Stomach smooth muscle (tissue), 2 donors: ENCODE results near the gene NYAP1.

ENCODE experiments used
- H3K27ac ChIP-seq: one replicate; pipeline ENCODE4 v1.7.0; 2013; ENCODE audit warnings: mild to moderate bottlenecking, low read length, inconsistent platforms
- H3K27me3 ChIP-seq, 2 donors: one replicate each; pipeline ENCODE4 v1.7.0; 2013; ENCODE audit warnings: low read length in 2 of 2; ENCODE audit not compliant: insufficient read depth in 2 of 2, control insufficient read depth in 1 of 2
- H3K36me3 ChIP-seq, 2 donors: one replicate each; pipeline ENCODE4 v1.7.0; 2013; ENCODE audit warnings: low read length in 2 of 2; ENCODE audit not compliant: control insufficient read depth in 2 of 2, insufficient read depth in 2 of 2
- H3K4me1 ChIP-seq: one replicate; pipeline ENCODE4 v1.7.0; 2013; ENCODE audit warnings: low read length; ENCODE audit not compliant: control insufficient read depth, insufficient read depth
- H3K4me3 ChIP-seq, 2 donors: one replicate each; pipeline ENCODE4 v1.7.0; 2013; ENCODE audit warnings: low read length in 2 of 2
- H3K9ac ChIP-seq, 2 donors: one replicate each; pipeline ENCODE4 v1.7.0; 2013; ENCODE audit warnings: low read length in 2 of 2, mild to moderate bottlenecking in 1 of 2
- H3K9me3 ChIP-seq, 2 donors: one replicate each; pipeline ENCODE4 v1.7.0; 2013; ENCODE audit warnings: low read length in 2 of 2; ENCODE audit not compliant: control insufficient read depth in 2 of 2
- donor health status: healthy.
- donor health status: Pancreatic carcinoma.

NYAP1 gene

DNA sequence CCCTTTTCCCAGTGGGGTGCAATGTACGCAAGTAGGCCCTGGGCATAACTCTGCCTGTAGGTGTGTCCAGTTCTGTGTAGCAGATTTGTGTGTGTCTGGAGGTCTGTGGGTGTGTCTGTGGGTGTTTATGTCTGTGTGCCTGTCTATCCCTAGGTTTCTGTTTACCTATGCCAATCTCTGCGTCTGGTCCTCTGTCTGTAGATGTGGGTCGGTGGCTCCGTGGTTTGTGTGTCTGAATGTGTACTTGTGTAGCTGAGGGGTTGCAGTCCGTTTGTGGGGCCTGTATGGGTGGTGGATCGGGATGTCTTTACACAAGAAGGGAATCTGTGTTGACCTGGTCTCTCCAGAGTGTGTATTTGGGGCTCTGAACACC is 932 bp downstream of the NYAP1 start:
- H3K27me3 ChIP-seq: no peaks in the 10 kb centered on the region
- no peak overlapping the region for H3K27ac ChIP-seq
- H3K4me3 ChIP-seq: no peak overlapping the region
- H3K36me3 ChIP-seq: no peaks in the 10 kb centered on the region
- no peak overlapping the region for H3K9ac ChIP-seq
- H3K4me1 ChIP-seq: peaks cover 17% of the 10 kb centered on the region
- no peaks in the 10 kb centered on the region for H3K9me3 ChIP-seq

DNA sequence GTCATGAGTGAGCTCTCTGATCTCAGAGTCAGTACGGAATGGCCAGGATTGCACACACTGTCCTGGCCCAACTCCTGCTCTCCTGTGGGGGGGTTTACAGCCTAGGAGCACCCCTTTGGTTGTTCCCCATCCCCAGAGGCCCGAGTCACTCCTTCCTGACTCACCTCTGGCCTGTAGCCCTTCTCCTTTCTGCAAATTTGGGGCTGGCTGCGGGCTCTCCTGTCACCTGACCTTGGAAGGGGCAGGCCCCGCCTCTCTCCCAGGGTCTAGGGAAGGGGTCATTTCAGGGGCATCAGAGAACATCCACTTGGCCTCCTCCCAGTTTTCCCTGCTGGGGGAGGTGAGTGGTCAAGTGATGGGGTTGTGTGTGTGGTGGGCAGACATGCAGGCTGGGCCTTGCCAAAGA is 1.7 kb downstream of the NYAP1 start:
- Histone ChIP-seq H3K9ac (no peak overlapping the region), H3K4me3 (no peak overlapping the region), H3K4me1 (peaks cover 19% of the 10 kb centered on the region), H3K36me3 (no peaks in the 10 kb centered on the region), H3K27ac (no peak overlapping the region), H3K9me3 (no peaks in the 10 kb centered on the region), H3K27me3 (peaks cover 0 to 2% of the 10 kb centered on the region in 2 donors)

DNA sequence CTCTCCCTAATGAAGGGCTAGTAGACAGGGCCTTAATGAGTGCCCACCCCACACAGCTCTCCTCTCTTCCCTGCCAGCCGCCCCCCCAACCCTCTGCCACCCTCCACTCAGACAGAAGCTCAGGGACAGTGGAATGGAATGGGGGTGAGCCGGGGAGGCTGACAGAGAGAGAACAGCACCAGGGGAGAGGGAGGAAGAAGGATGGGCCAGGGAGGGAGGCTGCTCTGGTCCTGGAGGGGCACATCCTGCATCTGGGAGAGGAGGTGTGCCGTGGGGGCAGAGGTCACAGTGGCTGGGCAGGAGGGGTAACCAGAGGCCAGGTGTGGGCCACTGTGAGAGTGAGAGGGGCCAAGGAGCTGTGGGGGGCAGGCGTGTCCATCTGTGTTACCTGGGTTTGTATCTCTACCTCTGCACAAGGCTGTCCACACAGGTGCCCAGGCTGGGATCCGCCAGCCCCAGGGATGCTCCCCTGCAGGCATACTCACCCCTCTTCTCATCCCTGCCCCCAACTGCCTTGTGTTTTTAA is 2.4 kb downstream of the NYAP1 start:
- Histone ChIP-seq H3K4me1 (peaks cover 19% of the 10 kb centered on the region), H3K9ac (no peak overlapping the region), H3K4me3 (no peak overlapping the region)

DNA sequence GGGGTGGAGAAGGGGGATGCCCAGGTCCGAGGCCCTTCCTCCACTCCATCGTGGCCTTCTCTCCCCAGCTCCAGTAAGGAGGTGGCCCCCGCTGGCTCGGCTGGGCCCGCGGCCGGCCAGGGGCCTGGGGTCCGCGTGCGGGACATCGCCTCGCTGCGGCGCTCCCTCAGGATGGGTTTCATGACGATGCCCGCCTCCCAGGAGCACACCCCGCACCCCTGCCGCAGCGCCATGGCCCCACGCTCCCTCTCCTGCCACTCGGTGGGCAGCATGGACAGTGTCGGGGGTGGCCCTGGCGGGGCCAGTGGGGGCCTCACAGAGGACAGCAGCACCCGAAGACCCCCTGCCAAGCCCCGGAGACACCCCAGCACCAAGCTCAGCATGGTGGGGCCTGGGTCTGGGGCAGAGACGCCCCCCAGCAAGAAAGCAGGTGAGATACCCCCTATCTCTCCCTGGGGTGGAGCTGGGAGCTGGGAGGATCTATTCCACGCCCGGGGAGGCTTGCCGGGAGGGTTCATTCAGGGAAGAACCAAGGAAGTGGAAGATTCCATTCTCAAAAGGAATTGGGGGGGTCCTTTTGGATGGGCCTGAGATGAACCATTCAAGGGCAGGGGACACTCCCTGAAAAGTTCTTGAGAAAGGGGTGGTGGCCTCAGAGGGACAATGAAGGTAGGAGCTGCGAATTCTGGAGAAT is 3.2 kb downstream of the NYAP1 start:
- Histone ChIP-seq H3K4me1 (peaks cover 19% of the 10 kb centered on the region), H3K9ac (no peak overlapping the region), H3K4me3 (no peak overlapping the region), H3K27me3 (peaks cover 0 to 2% of the 10 kb centered on the region in 2 donors), H3K27ac (no peak overlapping the region), H3K36me3 (no peaks in the 10 kb centered on the region), H3K9me3 (no peaks in the 10 kb centered on the region)

More for the DNA sequence above, 2.4 kb downstream of the NYAP1 start:
- no peaks in the 10 kb centered on the region for H3K9me3 ChIP-seq
- peaks cover 0 to 2% of the 10 kb centered on the region in 2 donors for H3K27me3 ChIP-seq
- no peak overlapping the region for H3K27ac ChIP-seq
- H3K36me3 ChIP-seq: no peaks in the 10 kb centered on the region

DNA sequence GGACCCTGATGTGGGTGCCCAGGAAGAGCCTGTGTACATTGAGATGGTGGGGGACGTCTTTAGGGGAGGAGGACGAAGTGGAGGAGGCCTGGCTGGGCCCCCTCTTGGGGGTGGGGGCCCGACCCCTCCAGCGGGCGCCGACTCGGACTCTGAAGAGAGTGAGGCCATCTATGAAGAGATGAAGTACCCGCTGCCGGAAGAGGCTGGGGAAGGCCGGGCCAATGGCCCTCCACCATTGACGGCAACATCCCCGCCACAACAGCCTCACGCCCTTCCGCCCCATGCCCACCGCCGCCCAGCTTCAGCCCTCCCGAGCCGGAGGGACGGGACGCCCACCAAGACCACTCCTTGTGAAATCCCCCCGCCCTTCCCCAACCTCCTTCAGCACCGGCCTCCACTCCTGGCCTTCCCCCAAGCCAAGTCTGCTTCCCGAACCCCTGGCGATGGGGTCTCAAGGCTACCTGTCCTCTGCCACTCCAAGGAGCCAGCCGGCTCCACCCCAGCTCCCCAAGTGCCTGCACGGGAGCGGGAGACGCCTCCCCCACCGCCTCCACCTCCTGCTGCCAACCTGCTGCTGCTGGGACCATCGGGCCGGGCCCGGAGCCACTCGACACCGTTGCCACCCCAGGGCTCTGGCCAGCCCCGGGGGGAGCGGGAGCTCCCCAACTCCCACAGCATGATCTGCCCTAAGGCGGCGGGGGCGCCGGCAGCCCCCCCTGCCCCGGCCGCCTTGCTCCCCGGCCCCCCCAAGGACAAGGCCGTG is 4.8 kb downstream of the NYAP1 start:
- Histone ChIP-seq H3K4me3 (no peak overlapping the region), H3K27ac (no peak overlapping the region), H3K27me3 (peaks cover 0 to 2% of the 10 kb centered on the region in 2 donors), H3K36me3 (no peaks in the 10 kb centered on the region), H3K9me3 (no peaks in the 10 kb centered on the region), H3K4me1 (peaks cover 16% of the 10 kb centered on the region), H3K9ac (no peak overlapping the region)

DNA sequence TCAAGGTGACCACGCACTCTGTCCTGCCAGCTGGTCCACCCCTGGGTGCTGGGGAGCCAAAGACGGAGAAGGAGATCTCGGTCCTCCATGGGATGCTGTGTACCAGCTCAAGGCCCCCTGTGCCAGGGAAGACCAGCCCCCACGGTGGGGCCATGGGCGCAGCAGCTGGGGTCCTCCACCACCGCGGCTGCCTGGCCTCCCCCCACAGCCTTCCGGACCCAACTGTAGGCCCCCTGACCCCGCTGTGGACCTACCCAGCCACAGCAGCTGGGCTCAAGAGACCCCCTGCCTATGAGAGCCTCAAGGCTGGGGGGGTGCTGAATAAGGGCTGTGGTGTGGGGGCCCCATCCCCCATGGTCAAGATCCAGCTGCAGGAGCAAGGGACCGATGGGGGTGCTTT is 5.4 kb downstream of the NYAP1 start:
- Histone ChIP-seq H3K9ac (no peak overlapping the region), H3K9me3 (no peaks in the 10 kb centered on the region), H3K27me3 (peaks cover 0 to 2% of the 10 kb centered on the region in 2 donors), H3K36me3 (no peaks in the 10 kb centered on the region), H3K4me3 (no peak overlapping the region), H3K27ac (no peak overlapping the region), H3K4me1 (peaks cover 17% of the 10 kb centered on the region)

DNA sequence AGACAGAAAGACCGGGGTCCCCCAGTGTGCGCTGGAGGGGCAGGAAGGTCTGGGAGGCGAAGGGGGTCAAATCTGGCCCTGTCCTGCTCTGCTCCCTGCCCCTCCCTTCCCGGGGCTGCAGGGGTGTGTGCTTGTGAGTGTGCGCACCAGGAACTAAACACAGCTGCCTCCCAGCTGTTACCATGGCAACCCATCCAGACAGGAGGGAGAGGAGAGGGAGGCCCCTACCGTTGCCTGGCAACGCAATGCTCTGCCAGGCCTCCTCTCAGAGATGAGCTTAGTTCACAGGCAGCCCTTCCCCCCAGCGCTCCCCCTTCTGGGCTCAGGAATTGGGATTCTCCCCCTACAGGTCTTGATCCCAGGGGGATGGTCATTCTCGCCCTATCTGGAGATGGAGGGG is 6.1 kb downstream of the NYAP1 start:
- H3K4me3 ChIP-seq: no peak overlapping the region
- peaks cover 14% of the 10 kb centered on the region for H3K4me1 ChIP-seq
- H3K27me3 ChIP-seq: peaks cover 0 to 2% of the 10 kb centered on the region in 2 donors
- no peaks in the 10 kb centered on the region for H3K36me3 ChIP-seq
- no peak overlapping the region for H3K9ac ChIP-seq
- H3K9me3 ChIP-seq: no peaks in the 10 kb centered on the region
- H3K27ac ChIP-seq: no peak overlapping the region

DNA sequence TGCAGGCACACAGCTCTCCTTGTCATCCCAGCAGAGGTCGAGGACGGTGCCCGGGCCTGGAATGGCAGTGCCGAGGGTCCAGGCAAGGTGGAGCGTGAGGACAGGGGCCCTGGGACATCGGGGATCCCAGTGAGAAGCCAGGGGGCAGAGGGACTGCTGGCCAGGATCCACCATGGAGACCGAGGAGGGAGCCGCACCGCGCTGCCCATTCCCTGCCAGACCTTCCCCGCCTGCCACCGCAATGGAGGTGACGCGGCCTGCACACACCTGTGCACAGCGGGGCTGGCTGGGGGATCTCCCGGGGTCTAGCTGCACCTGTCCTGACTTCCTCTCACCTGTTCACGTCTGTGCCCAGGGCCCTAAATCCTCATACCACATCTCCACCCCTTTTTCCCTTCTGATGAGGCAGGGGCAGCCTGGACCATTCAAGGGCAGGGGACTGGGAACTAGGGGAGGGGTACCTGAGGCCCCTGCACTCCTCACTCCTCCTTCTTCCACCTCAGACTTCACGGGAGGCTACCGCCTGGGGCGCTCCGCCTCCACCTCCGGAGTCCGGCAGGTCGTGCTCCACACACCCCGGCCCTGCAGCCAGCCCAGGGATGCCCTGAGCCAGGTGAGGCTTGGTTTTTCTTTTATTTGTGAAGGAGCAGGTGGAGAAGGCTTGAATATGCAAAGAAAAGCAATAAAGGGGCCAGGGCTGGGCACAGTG is 6.9 kb downstream of the NYAP1 start:
- no peaks in the 10 kb centered on the region for H3K9me3 ChIP-seq
- H3K9ac ChIP-seq: no peak overlapping the region
- H3K36me3 ChIP-seq: no peaks in the 10 kb centered on the region
- H3K27ac ChIP-seq: no peak overlapping the region
- no peak overlapping the region for H3K4me3 ChIP-seq
- H3K27me3 ChIP-seq: peaks cover 0 to 2% of the 10 kb centered on the region in 2 donors
- H3K4me1 ChIP-seq: peaks cover 14% of the 10 kb centered on the region

DNA sequence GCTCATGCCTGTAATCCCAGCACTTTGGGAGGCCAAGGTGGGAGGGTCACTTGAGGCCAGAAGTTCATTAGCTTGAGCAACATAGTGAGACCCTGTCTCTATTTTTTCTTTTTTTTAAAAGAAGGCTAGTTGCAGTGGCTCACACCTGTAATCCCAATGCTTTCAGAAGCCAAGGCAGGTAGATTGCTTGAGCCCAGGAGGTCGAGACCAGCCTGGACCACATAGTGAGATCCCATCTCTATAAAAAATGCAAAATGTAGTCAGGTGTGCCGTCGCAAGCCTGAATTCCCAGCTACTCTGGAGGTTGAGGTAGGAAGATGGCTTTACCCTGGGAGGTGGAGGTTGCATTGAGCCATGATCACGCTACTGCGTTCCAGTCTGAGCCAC is 7.5 kb downstream of the NYAP1 start:
- Histone ChIP-seq H3K36me3 (no peaks in the 10 kb centered on the region), H3K27ac (no peak overlapping the region), H3K27me3 (peaks cover 0 to 2% of the 10 kb centered on the region in 2 donors), H3K9me3 (no peaks in the 10 kb centered on the region), H3K4me1 (peaks cover 14% of the 10 kb centered on the region), H3K4me3 (no peak overlapping the region), H3K9ac (no peak overlapping the region)

DNA sequence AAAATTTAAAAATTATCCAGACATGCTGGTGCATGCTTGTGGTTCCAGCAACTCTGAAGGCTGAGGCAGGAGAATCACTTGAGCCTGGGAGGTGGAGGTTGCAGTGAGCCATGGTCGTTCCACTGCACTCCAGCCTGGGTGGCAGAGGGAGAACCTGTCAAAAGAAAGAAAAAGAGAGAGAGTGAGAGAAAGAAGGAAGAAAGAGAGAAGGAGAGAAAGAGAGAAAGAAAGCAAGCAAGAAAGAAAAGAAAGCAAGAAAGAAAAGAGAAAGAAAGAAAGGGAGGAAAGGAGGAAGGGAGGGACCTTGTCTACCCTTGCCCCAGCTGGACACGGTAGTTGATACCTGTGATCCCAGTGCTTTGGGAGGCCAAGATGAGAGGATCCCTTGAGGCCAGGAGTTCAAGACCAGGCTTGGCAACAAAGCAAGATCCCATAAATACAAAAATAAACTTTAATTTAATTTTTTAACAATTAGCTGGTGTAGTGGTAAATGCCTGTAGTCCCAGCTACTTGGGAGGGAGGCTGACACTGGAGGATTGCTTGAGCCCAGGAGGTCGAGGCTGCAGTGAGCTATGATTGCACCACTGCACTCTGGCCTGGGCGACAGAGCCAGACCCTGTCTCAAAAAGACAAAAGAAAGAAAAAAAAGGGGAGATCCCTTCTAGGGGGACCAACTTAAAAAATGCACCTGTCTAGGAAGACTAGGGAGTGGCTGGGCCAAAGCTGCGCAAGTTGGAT is 9.2 kb downstream of the NYAP1 start:
- Histone ChIP-seq H3K27me3 (peaks cover 0 to 2% of the 10 kb centered on the region in 2 donors), H3K9me3 (no peaks in the 10 kb centered on the region), H3K27ac (no peak overlapping the region), H3K36me3 (no peaks in the 10 kb centered on the region), H3K9ac (peak overlapping the region in 1 of 2 donors; percentile 29), H3K4me1 (peaks cover 14% of the 10 kb centered on the region), H3K4me3 (peak overlapping the region in 1 of 2 donors; percentile 54)
